ENCODE measurements around the gene SYT14. TPM values are rescaled to one million over a fixed set of nuclear protein-coding genes. Genes with fewer than 3 reads are reported as not detected.
A peak's percentile ranks its signal among the peaks of the same experiment; 100 is the strongest.

The SYT14 gene
- polyA plus RNA-seq, 1 donor from 2014 or later = 21.9 TPM

DNA sequence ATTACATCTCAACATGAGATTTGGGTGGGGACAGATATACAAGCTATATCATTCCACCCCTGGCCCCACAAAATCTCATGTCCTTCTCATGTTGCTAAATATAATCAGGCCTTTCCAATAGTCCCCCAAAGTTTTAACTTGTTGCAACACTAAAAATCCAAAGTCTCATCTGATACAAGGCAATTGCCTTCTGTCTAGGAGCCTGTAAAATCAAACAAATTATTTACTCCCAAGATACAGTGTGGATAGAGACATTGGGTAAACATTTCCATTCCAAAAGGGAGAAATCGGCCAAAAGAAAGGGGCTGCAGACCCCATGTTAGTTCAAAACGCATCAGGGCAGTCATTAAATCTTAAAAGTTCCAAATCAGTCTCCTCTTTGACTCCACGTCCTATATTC lies 47.0 kb downstream of the SYT14 start:
- no peak overlapping the region for H3K4me2 ChIP-seq (ENCODE audit: low read length)
- H3K27ac ChIP-seq (ENCODE audit: low read length) = no peak overlapping the region
- H3K4me3 ChIP-seq (ENCODE audit: low read length) = no peak overlapping the region
- peaks cover 10% of the 10 kb centered on the region for H3K79me2 ChIP-seq (replicated peaks; ENCODE audit: insufficient read depth, low read length)
- H3K9ac ChIP-seq (ENCODE audit: low read length) = no peak overlapping the region
- TF ChIP-seq TAF1 (IDR thresholded peaks at IDR 0.05; ENCODE audit: low read depth) = no peak
- H2AFZ ChIP-seq (ENCODE audit: low read depth, low read length) = no peak overlapping the region
- H3K9me2 ChIP-seq (ENCODE audit: insufficient read depth, low read length) = no peaks in the 10 kb centered on the region
- H3F3A ChIP-seq (ENCODE audit: insufficient read depth, low read length, poor library complexity, severe bottlenecking) = no peaks in the 10 kb centered on the region
- H3K36me3 ChIP-seq (ENCODE audit: insufficient read depth, low read length) = no peaks in the 10 kb centered on the region
- H4K20me1 ChIP-seq (ENCODE audit: insufficient read depth) = no peaks in the 10 kb centered on the region
- no peaks in the 10 kb centered on the region for H3K27me3 ChIP-seq (ENCODE audit: insufficient read depth, low read depth, low read length)
- no peaks in the 10 kb centered on the region for H3K9me3 ChIP-seq (ENCODE audit: low read length)

DNA sequence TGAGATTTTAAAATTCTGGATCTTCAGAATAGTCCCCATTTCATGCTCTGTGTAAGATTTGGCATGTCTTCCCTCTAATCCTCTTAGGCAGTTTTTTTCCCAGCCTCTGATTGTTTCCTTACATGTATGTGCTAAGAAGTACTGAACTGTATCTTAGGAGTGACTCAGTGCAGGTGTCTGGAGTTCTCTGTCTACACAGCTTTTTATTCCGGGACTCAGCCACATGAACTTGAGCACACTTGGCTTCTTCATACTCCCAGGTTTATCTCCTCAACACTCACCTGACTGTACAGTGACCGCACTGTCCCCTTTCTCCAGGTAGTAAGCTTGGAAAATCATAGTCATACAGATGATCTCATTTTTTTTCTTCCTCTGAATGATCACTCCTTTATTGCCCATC lies 50.7 kb downstream of the SYT14 start:
- Histone ChIP-seq H3K27me3 (ENCODE audit: insufficient read depth, low read depth, low read length) (no peaks in the 10 kb centered on the region), H3K79me2 (replicated peaks; ENCODE audit: insufficient read depth, low read length) (no peaks in the 10 kb centered on the region), H2AFZ (ENCODE audit: low read depth, low read length) (no peak overlapping the region), H3K4me3 (ENCODE audit: low read length) (no peak overlapping the region), H3K4me2 (ENCODE audit: low read length) (no peak overlapping the region), H3K9me3 (ENCODE audit: low read length) (no peaks in the 10 kb centered on the region), H3K36me3 (ENCODE audit: insufficient read depth, low read length) (no peaks in the 10 kb centered on the region), H3K9ac (ENCODE audit: low read length) (no peak overlapping the region), H3K9me2 (ENCODE audit: insufficient read depth, low read length) (no peaks in the 10 kb centered on the region), H3K27ac (ENCODE audit: low read length) (no peak overlapping the region), H4K20me1 (ENCODE audit: insufficient read depth) (no peaks in the 10 kb centered on the region), H3F3A (ENCODE audit: insufficient read depth, low read length, poor library complexity, severe bottlenecking) (no peaks in the 10 kb centered on the region)
- TF ChIP-seq SMC3 (conservative IDR thresholded peaks at IDR 0.05; ENCODE audit: poor library complexity) = no peak
- TF ChIP-seq, protein P1, sequence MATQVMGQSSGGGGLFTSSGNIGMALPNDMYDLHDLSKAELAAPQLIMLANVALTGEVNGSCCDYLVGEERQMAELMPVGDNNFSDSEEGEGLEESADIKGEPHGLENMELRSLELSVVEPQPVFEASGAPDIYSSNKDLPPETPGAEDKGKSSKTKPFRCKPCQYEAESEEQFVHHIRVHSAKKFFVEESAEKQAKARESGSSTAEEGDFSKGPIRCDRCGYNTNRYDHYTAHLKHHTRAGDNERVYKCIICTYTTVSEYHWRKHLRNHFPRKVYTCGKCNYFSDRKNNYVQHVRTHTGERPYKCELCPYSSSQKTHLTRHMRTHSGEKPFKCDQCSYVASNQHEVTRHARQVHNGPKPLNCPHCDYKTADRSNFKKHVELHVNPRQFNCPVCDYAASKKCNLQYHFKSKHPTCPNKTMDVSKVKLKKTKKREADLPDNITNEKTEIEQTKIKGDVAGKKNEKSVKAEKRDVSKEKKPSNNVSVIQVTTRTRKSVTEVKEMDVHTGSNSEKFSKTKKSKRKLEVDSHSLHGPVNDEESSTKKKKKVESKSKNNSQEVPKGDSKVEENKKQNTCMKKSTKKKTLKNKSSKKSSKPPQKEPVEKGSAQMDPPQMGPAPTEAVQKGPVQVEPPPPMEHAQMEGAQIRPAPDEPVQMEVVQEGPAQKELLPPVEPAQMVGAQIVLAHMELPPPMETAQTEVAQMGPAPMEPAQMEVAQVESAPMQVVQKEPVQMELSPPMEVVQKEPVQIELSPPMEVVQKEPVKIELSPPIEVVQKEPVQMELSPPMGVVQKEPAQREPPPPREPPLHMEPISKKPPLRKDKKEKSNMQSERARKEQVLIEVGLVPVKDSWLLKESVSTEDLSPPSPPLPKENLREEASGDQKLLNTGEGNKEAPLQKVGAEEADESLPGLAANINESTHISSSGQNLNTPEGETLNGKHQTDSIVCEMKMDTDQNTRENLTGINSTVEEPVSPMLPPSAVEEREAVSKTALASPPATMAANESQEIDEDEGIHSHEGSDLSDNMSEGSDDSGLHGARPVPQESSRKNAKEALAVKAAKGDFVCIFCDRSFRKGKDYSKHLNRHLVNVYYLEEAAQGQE (IDR thresholded peaks at IDR 0.05; ENCODE audit: borderline replicate concordance) = no peak
- no peak for TF ChIP-seq TAF1 (IDR thresholded peaks at IDR 0.05; ENCODE audit: low read depth)

DNA sequence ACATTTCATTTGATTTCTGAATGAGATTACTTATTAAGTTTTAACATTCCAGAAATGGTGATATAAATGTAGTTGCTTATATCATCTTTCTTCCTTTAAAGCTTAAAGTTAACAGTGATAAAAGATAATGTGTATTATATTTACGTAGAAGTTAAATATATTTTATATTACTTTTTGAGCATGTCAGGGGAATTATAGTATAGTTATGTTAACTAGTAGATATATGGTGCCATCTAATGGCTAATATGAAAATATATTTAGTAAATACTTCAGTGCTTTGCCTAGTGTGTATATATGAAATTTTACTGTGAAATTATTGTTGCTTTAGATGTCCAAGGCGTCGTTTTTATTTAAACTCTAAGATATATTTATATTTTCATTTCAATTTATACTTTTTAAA lies 51.5 kb downstream of the SYT14 start:
- Histone ChIP-seq H3F3A (ENCODE audit: insufficient read depth, low read length, poor library complexity, severe bottlenecking) (no peaks in the 10 kb centered on the region), H3K9me2 (ENCODE audit: insufficient read depth, low read length) (no peaks in the 10 kb centered on the region), H3K4me2 (ENCODE audit: low read length) (no peak overlapping the region), H4K20me1 (ENCODE audit: insufficient read depth) (no peaks in the 10 kb centered on the region), H2AFZ (ENCODE audit: low read depth, low read length) (no peak overlapping the region), H3K27me3 (ENCODE audit: insufficient read depth, low read depth, low read length) (no peaks in the 10 kb centered on the region), H3K4me3 (ENCODE audit: low read length) (no peak overlapping the region), H3K36me3 (ENCODE audit: insufficient read depth, low read length) (no peaks in the 10 kb centered on the region), H3K9me3 (ENCODE audit: low read length) (no peaks in the 10 kb centered on the region), H3K9ac (ENCODE audit: low read length) (no peak overlapping the region), H3K27ac (ENCODE audit: low read length) (no peak overlapping the region), H3K79me2 (replicated peaks; ENCODE audit: insufficient read depth, low read length) (no peaks in the 10 kb centered on the region)
- TF ChIP-seq, protein P1 (IDR thresholded peaks at IDR 0.05; ENCODE audit: borderline replicate concordance) = no peak
- TF ChIP-seq RAD21 (conservative IDR thresholded peaks at IDR 0.05) = peak; percentile 60
- TF ChIP-seq MXI1 (conservative IDR thresholded peaks at IDR 0.05; ENCODE audit: poor library complexity, severe bottlenecking) = no peak
- TF ChIP-seq SMC3 (conservative IDR thresholded peaks at IDR 0.05; ENCODE audit: poor library complexity) = peak; percentile 55
- no peak for TF ChIP-seq EZH2 (IDR thresholded peaks at IDR 0.05; ENCODE audit: borderline replicate concordance, insufficient read depth, low read length, poor library complexity, severe bottlenecking)
- TF ChIP-seq, protein P2, sequence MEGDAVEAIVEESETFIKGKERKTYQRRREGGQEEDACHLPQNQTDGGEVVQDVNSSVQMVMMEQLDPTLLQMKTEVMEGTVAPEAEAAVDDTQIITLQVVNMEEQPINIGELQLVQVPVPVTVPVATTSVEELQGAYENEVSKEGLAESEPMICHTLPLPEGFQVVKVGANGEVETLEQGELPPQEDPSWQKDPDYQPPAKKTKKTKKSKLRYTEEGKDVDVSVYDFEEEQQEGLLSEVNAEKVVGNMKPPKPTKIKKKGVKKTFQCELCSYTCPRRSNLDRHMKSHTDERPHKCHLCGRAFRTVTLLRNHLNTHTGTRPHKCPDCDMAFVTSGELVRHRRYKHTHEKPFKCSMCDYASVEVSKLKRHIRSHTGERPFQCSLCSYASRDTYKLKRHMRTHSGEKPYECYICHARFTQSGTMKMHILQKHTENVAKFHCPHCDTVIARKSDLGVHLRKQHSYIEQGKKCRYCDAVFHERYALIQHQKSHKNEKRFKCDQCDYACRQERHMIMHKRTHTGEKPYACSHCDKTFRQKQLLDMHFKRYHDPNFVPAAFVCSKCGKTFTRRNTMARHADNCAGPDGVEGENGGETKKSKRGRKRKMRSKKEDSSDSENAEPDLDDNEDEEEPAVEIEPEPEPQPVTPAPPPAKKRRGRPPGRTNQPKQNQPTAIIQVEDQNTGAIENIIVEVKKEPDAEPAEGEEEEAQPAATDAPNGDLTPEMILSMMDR (IDR thresholded peaks at IDR 0.05; ENCODE audit: poor library complexity, severe bottlenecking) = peak; percentile 51

Data from neural cell (in vitro differentiated cells).